NCI-H2196 treated with DMSO at 0.1 percent for 48 hours (cell line): ENCODE measurements around the gene GALNTL6.
A peak's percentile ranks its signal among the peaks of the same experiment; 100 is the strongest.
"Not testable (repeated sequence)": the region's sequence is repeated elsewhere in the genome, so short reads cannot be mapped to it uniquely, and the experiment has no call there.

Experiments
- DNase-seq: peaks from one replicate; lab custom pipeline; 2025; ENCODE audit not compliant: unreplicated experiment; lab: John Stamatoyannopoulos, UW

GALNTL6 gene

GRCh38 chr4:172975651-172976229, 1162.5 kb downstream of the GALNTL6 start:
- DNase-seq = no peak

- not testable (repeated sequence) for DNase-seq
Observed at GRCh38 chr4:172977491-172978041, 1164.4 kb downstream of the GALNTL6 start.

GRCh38 chr4:172978848-172979247, 1165.6 kb downstream of the GALNTL6 start:
- no peak for DNase-seq

GRCh38 chr4:172979332-172979731, 1166.1 kb downstream of the GALNTL6 start:
- DNase-seq = no peak

- DNase-seq = no peak
Observed at GRCh38 chr4:172980219-172980618, 1167.0 kb downstream of the GALNTL6 start.

GRCh38 chr4:172982151-172982590, 1169.0 kb downstream of the GALNTL6 start:
- peak; percentile 29 for DNase-seq

- DNase-seq = no peak
Observed at GRCh38 chr4:172983014-172983413, 1169.8 kb downstream of the GALNTL6 start.

- no peak for DNase-seq
Observed at GRCh38 chr4:172983631-172984030, 1170.4 kb downstream of the GALNTL6 start.

- no peak for DNase-seq
Observed at GRCh38 chr4:172985552-172985951, 1172.3 kb downstream of the GALNTL6 start.

- DNase-seq = no peak
Observed at GRCh38 chr4:172986114-172986513, 1172.9 kb downstream of the GALNTL6 start.

GRCh38 chr4:172989984-172990820, 1177.0 kb downstream of the GALNTL6 start:
- no peak for DNase-seq

- no peak for DNase-seq
Observed at GRCh38 chr4:172992648-172993378, 1179.6 kb downstream of the GALNTL6 start.

- DNase-seq = no peak
Observed at GRCh38 chr4:172995161-172995560, 1182.0 kb downstream of the GALNTL6 start.

GRCh38 chr4:172995704-172996103, 1182.5 kb downstream of the GALNTL6 start:
- DNase-seq = no peak

- DNase-seq = no peak
Observed at GRCh38 chr4:172996571-172997216, 1183.5 kb downstream of the GALNTL6 start.

GRCh38 chr4:172997217-172997609, 1184.0 kb downstream of the GALNTL6 start:
- DNase-seq = no peak

GRCh38 chr4:172997856-172998255, 1184.7 kb downstream of the GALNTL6 start:
- no peak for DNase-seq

GRCh38 chr4:172998527-172999469, 1185.6 kb downstream of the GALNTL6 start:
- no peak for DNase-seq

- DNase-seq = no peak
Observed at GRCh38 chr4:173001571-173001970, 1188.4 kb downstream of the GALNTL6 start.
